Glutamatergic neuron (in vitro differentiated cells): ENCODE data around the gene TTC23L. TPM values are rescaled to one million over a fixed set of nuclear protein-coding genes. Genes with fewer than 3 reads are reported as not detected.

Source experiments
- DNase-seq: peaks from one replicate; pipeline ENCODE4 v3.0.0; 2022
- H3K27ac Mint-ChIP-seq: one replicate; pipeline ENCODE4 v1.8.0; 2020; ENCODE audit warnings: mild to moderate bottlenecking, mixed read lengths, inconsistent platforms; ENCODE audit not compliant: unreplicated experiment
- H3K27me3 Mint-ChIP-seq: one replicate; pipeline ENCODE4 v1.8.0; 2020; ENCODE audit warnings: mild to moderate bottlenecking, moderate library complexity, mixed read lengths, inconsistent platforms; ENCODE audit not compliant: unreplicated experiment
- H3K36me3 Mint-ChIP-seq: one replicate; pipeline ENCODE4 v1.8.0; 2020; ENCODE audit warnings: mild to moderate bottlenecking, mixed read lengths, inconsistent platforms; ENCODE audit not compliant: unreplicated experiment
- H3K4me1 Mint-ChIP-seq: one replicate; pipeline ENCODE4 v1.8.0; 2020; ENCODE audit warnings: mild to moderate bottlenecking, low read depth, mixed read lengths, inconsistent platforms; ENCODE audit not compliant: unreplicated experiment
- H3K4me3 Mint-ChIP-seq: one replicate; pipeline ENCODE4 v1.8.0; 2020; ENCODE audit warnings: mild to moderate bottlenecking, mixed read lengths, inconsistent platforms; ENCODE audit not compliant: unreplicated experiment
- H3K9me3 Mint-ChIP-seq: one replicate; pipeline ENCODE4 v1.8.0; 2020; ENCODE audit warnings: mild to moderate bottlenecking, moderate library complexity, mixed read lengths, inconsistent platforms; ENCODE audit not compliant: unreplicated experiment
- CTCF ChIP-seq: fragments of 200-600 bp; sonication (generic); IDR thresholded peaks from one replicate; pipeline ENCODE4 v1.5.0; 2021; ENCODE audit not compliant: partially characterized antibody, unreplicated experiment
- total RNA-seq: library from RNA; stranded (reverse); fragmentation: NEBNext Ultra II Directional; extraction: Animal tissue kit (Norgen Biotek cat#: 25700); gene quantifications from one replicate; pipeline ENCODE4 v1.2.1, GENCODE V29; 2021; ENCODE audit not compliant: unreplicated experiment

TTC23L gene
- total RNA-seq, 1 donor from 2014 or later = 1.2 TPM

DNA sequence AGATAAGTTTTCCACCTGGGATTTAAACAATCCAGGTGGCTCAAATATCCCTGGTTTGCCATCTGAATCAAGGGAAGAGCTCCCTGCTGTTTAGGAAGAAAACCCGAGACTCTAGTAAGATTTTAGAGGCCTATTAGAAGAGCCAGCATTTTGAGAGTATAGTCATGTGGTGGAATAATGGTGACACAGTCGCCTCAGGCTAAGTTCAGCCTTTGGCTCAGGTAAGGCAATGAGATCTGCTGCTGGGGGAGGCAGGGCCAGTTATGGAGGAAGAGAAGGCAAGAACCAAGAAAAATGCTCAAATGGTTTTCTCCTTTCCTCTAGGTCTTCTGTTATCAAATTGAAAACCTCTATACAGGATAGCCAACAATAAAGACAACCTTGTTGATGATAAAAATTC lies 60.1 kb downstream of the TTC23L start:
- H3K9me3 Mint-ChIP-seq = no peaks in the 10 kb centered on the region
- H3K36me3 Mint-ChIP-seq = no peaks in the 10 kb centered on the region
- H3K27ac Mint-ChIP-seq = no peak overlapping the region
- no peak for TF ChIP-seq CTCF
- DNase-seq = no peak
- no peak overlapping the region for H3K4me3 Mint-ChIP-seq
- H3K4me1 Mint-ChIP-seq = no peaks in the 10 kb centered on the region
- H3K27me3 Mint-ChIP-seq = no peaks in the 10 kb centered on the region

DNA sequence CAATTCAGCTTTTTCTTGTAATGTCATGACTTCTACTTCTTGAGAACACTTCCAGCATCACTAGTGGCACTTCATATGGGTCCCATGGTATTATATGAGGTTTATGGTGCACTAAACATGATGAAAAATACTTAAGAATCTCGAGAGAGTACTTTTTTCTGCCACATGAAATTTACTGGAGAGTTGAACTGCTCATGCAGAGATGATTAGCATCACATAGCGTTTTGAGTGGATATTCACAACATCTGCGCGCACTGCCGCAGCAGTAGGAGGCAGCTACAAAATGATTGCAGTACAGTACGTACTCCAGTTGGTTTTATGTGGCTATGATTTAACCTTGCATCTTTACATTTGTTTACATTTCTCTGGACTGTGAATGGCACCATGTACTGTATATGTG lies 61.7 kb downstream of the TTC23L start:
- Mint-ChIP-seq H3K27ac (no peak overlapping the region), H3K27me3 (no peaks in the 10 kb centered on the region), H3K36me3 (no peaks in the 10 kb centered on the region), H3K4me1 (no peaks in the 10 kb centered on the region), H3K9me3 (no peaks in the 10 kb centered on the region), H3K4me3 (no peak overlapping the region)
- no peak for DNase-seq
- no peak for TF ChIP-seq CTCF

- H3K36me3 Mint-ChIP-seq = no peaks in the 10 kb centered on the region
- H3K4me1 Mint-ChIP-seq = no peaks in the 10 kb centered on the region
- TF ChIP-seq CTCF = no peak
- DNase-seq = no peak
- H3K27me3 Mint-ChIP-seq = no peaks in the 10 kb centered on the region
- H3K4me3 Mint-ChIP-seq = no peak overlapping the region
- H3K27ac Mint-ChIP-seq = no peak overlapping the region
- H3K9me3 Mint-ChIP-seq = no peaks in the 10 kb centered on the region
Observed at GRCh38 chr5:34903260-34903659, 64.3 kb downstream of the TTC23L start.

DNA sequence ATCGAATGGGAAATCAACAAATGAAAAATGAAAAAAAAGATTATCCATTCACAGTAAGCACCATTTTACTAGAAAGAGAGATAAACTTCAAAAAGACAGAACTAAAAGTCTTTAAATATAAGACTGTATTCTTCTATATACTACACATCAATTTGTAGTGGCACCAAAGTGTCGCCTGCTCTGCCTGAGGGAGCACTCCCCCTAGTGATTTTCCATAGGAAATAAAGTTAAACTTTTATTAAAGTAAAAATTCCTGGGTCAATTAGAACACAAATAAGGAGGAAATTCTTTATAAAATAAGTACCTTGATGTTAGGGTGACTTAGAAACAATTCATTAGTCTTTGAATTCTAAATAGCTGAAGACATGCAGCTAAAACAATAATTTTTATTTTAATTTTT lies 66.6 kb downstream of the TTC23L start:
- no peaks in the 10 kb centered on the region for H3K9me3 Mint-ChIP-seq
- TF ChIP-seq CTCF = peak; percentile 21
- no peaks in the 10 kb centered on the region for H3K36me3 Mint-ChIP-seq
- no peaks in the 10 kb centered on the region for H3K4me1 Mint-ChIP-seq
- no peak overlapping the region for H3K4me3 Mint-ChIP-seq
- H3K27me3 Mint-ChIP-seq = no peaks in the 10 kb centered on the region
- no peak for DNase-seq
- no peak overlapping the region for H3K27ac Mint-ChIP-seq

DNA sequence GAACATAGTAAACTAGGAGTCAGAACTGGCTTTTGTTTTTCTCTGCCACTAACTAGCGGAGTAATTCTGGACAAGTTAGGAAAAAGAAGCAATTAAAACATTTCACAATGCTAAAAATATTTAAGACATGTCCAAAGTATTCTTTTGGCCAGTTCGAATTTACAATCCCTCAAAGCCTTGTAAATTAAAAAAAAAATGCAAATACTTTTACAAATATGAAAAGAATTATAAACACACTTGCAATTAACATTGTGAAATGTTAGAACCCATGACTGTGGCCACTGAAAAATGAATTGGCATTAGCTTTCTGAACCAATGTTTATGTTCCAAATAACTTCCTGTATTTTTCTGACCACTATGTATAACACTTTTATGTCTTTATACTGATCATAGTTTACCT lies 74.1 kb downstream of the TTC23L start:
- Mint-ChIP-seq H3K4me1 (peaks cover 9% of the 10 kb centered on the region), H3K36me3 (no peaks in the 10 kb centered on the region)
- DNase-seq = no peak

More for the DNA sequence above, 74.1 kb downstream of the TTC23L start:
- Mint-ChIP-seq H3K9me3 (no peaks in the 10 kb centered on the region), H3K4me3 (no peak overlapping the region), H3K27me3 (no peaks in the 10 kb centered on the region), H3K27ac (no peak overlapping the region)
- TF ChIP-seq CTCF = no peak
